CD14-positive monocyte (primary cell): ENCODE measurements around the gene SLC9A7. TPM values are rescaled to one million over a fixed set of nuclear protein-coding genes. Genes with fewer than 3 reads are reported as not detected.

ENCODE experiments used
- DNase-seq, 3 donors: peaks; one replicate each; pipeline ENCODE4 v3.0.0-alpha.2; 2011 to 2022
- H2AFZ ChIP-seq: 2 replicates; pipeline ENCODE4 v1.6.0; 2012; ENCODE audit warnings: mild to moderate bottlenecking, low read depth, low read length, inconsistent platforms; ENCODE audit not compliant: insufficient read depth, poor library complexity, severe bottlenecking
- H3K27ac ChIP-seq, 2 donors: 1 replicate in 1 of 2; 2 replicates in 1 of 2; pipeline ENCODE4 v1.5.1; 2012 to 2013; ENCODE audit warnings: low read length in 2 of 2, control low read depth in 1 of 2, inconsistent platforms in 1 of 2, low read depth in 1 of 2, mild to moderate bottlenecking in 1 of 2
- H3K27me3 ChIP-seq, 2 donors: one replicate each; pipeline versions ENCODE4 v1.6.0 to v1.6.1; 2011 to 2013; ENCODE audit warnings: low read length in 2 of 2; ENCODE audit not compliant: control insufficient read depth in 2 of 2, insufficient read depth in 2 of 2
- H3K36me3 ChIP-seq, 2 donors: replicated peaks in 1 of 2; 1 replicate in 1 of 2; 2 replicates in 1 of 2; pipeline versions ENCODE4 v1.5.1 to v1.6.1; 2012 to 2013; ENCODE audit warnings: low read length in 2 of 2, control low read depth in 1 of 2, inconsistent platforms in 1 of 2, mild to moderate bottlenecking in 1 of 2; ENCODE audit not compliant: insufficient read depth in 2 of 2, control insufficient read depth in 1 of 2
- H3K4me1 ChIP-seq, 2 donors: 1 replicate in 1 of 2; 2 replicates in 1 of 2; pipeline versions ENCODE4 v1.5.1 to v1.6.1; 2012 to 2013; ENCODE audit warnings: low read length in 2 of 2, control low read depth in 1 of 2, inconsistent platforms in 1 of 2, mild to moderate bottlenecking in 1 of 2, moderate library complexity in 1 of 2; ENCODE audit not compliant: insufficient read depth in 2 of 2, control insufficient read depth in 1 of 2
- H3K4me2 ChIP-seq: replicated peaks from 2 replicates; pipeline ENCODE3; 2012; ENCODE audit warnings: low read length, moderate library complexity, mild to moderate bottlenecking; ENCODE audit not compliant: poor library complexity, severe bottlenecking; ENCODE audit errors: extremely low read depth
- H3K4me3 ChIP-seq, 3 experiments: fragments of 200-600 bp in 1 of 3; sonication (generic) in 1 of 3; replicated peaks in 1 of 3; 1 replicate in 2 of 3; 2 replicates in 1 of 3; pipeline ENCODE4 v1.5.1; 2011 to 2013; ENCODE audit warnings: low read length in 3 of 3, mild to moderate bottlenecking in 3 of 3, control low read depth in 2 of 3, low read depth in 2 of 3, inconsistent platforms in 1 of 3, moderate library complexity in 1 of 3
- H3K79me2 ChIP-seq: 2 replicates; pipeline ENCODE4 v1.6.0; 2012; ENCODE audit warnings: mild to moderate bottlenecking, control low read depth, inconsistent platforms, low read length, moderate library complexity; ENCODE audit not compliant: insufficient read depth
- H3K9ac ChIP-seq: 2 replicates; pipeline ENCODE4 v1.6.0; 2017; ENCODE audit warnings: low read length, mild to moderate bottlenecking; ENCODE audit not compliant: insufficient read depth, poor library complexity, severe bottlenecking
- H3K9me3 ChIP-seq, 2 donors: replicated peaks in 1 of 2; 1 replicate in 1 of 2; 2 replicates in 1 of 2; pipeline versions ENCODE4 v1.5.1 to v1.6.1; 2012 to 2013; ENCODE audit warnings: low read length in 2 of 2, control low read depth in 1 of 2; ENCODE audit not compliant: control insufficient read depth in 1 of 2, insufficient read depth in 1 of 2
- H4K20me1 ChIP-seq: 2 replicates; pipeline ENCODE4 v1.6.0; 2012; ENCODE audit warnings: mild to moderate bottlenecking, low read length, control low read depth, moderate library complexity; ENCODE audit not compliant: insufficient read depth
- H3K27ac Mint-ChIP-seq, 7 donors: one replicate each; pipeline ENCODE4 v1.8.0; 2020; ENCODE audit warnings: mild to moderate bottlenecking in 7 of 7, mixed read lengths in 7 of 7, moderate library complexity in 6 of 7, inconsistent platforms in 2 of 7
- H3K27me3 Mint-ChIP-seq, 3 donors: one replicate each; pipeline ENCODE4 v1.8.0; 2021 to 2022; ENCODE audit warnings: low read depth in 3 of 3, mild to moderate bottlenecking in 3 of 3, mixed read lengths in 3 of 3, moderate library complexity in 3 of 3, inconsistent platforms in 1 of 3
- H3K36me3 Mint-ChIP-seq, 2 donors: one replicate each; pipeline ENCODE4 v1.8.0; 2020; ENCODE audit warnings: mixed read lengths in 2 of 2, inconsistent platforms in 1 of 2, mild to moderate bottlenecking in 1 of 2
- H3K4me1 Mint-ChIP-seq: one replicate; pipeline ENCODE4 v1.8.0; 2020; ENCODE audit warnings: mild to moderate bottlenecking, mixed read lengths
- H3K4me3 Mint-ChIP-seq, 2 donors: one replicate each; pipeline ENCODE4 v1.8.0; 2020; ENCODE audit warnings: mild to moderate bottlenecking in 2 of 2, mixed read lengths in 2 of 2, moderate library complexity in 1 of 2
- H3K9me3 Mint-ChIP-seq, 7 donors: one replicate each; pipeline ENCODE4 v1.8.0; 2020 to 2022; ENCODE audit warnings: mixed read lengths in 7 of 7, mild to moderate bottlenecking in 6 of 7, moderate library complexity in 6 of 7, inconsistent platforms in 2 of 7
- CTCF ChIP-seq: fragments of 200-600 bp; IDR thresholded peaks from one replicate; pipeline ENCODE4 v1.8.0; 2022; ENCODE audit warnings: antibody characterized with exemption, mild to moderate bottlenecking
- WGBS: methylation state at CpG from one replicate; pipeline ENCODE4 v1.1.5; 2013; ENCODE audit warnings: missing lambda C conversion rate; ENCODE audit not compliant: insufficient coverage; 5-methylcytosine and 5-hydroxymethylcytosine counted together
- intact Hi-C, 2 donors: fragments of 100-400 bp; cut with micrococcal nuclease; formaldehyde crosslinking; loops; one replicate each; pipeline versions ENCODE4 v1.15.0 to v1.15.1; 2023
- polyA plus RNA-seq, 3 donors: library from polyadenylated mRNA; depleted of rRNA in 1 of 3; unstranded in 2 of 3; stranded (reverse) in 1 of 3; fragments of 300-500 nt in 2 of 3; fragments of >200 nt in 1 of 3; fragmentation: Illumina TruSeq in 2 of 3; gene quantifications; 1 replicate in 2 of 3; 2 replicates in 1 of 3; pipeline ENCODE4 v1.2.3, GENCODE V29; 2012 to 2021

SLC9A7 gene
- polyA plus RNA-seq, 3 donors, result 0.73 to 2.0 (median 1.0) TPM

DNA sequence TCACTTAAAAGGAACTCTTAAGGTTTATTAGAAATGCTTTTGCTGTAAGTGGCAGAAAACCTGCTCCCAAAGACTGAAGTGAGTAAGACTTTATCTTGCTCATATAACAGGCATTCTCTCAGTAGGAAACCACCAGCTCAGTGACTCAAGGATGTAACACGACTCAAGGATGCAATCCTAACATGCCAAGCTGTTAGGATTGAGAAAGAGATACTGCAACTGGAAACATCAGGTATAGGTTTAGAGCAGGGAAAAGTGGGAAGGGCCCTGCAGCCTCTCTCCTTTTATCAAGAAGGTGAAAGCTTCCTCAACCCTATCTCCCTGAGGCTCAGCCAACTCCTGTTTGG is 11.9 kb upstream of the SLC9A7 start:
- Mint-ChIP-seq H3K36me3 (no peaks in the 10 kb centered on the region), H3K27me3 (peaks cover 0 to 2% (median 0%) of the 10 kb centered on the region in 3 donors), H3K4me3 (no peak overlapping the region), H3K4me1 (peaks cover 7% of the 10 kb centered on the region), H3K9me3 (peaks cover 0 to 1% (median 0%) of the 10 kb centered on the region in 7 donors), H3K27ac (no peak overlapping the region)
- H2AFZ ChIP-seq, result no peak overlapping the region
- no peak for TF ChIP-seq CTCF
- no peaks in the 10 kb centered on the region for H3K27me3 ChIP-seq
- no peaks in the 10 kb centered on the region for H4K20me1 ChIP-seq
- WGBS, result no CpG with 5 or more reads among the region's 1 CpG
- no peak overlapping the region for H3K4me2 ChIP-seq
- H3K27ac ChIP-seq, result no peak overlapping the region
- no peaks in the 10 kb centered on the region for H3K79me2 ChIP-seq
- H3K36me3 ChIP-seq, result no peaks in the 10 kb centered on the region
- no peak for DNase-seq
- H3K4me1 ChIP-seq, result peaks cover 4% of the 10 kb centered on the region in 2 donors
- no peak overlapping the region for H3K9ac ChIP-seq
- H3K9me3 ChIP-seq, result no peaks in the 10 kb centered on the region
- intact Hi-C loops, result no loop called here
- no peak overlapping the region for H3K4me3 ChIP-seq

GRCh38 chrX:46770000-46770816 is 11.3 kb upstream of the SLC9A7 start:
- Mint-ChIP-seq H3K9me3 (peaks cover 0 to under 1% (median 0%) of the 10 kb centered on the region in 7 donors), H3K27ac (no peak overlapping the region), H3K27me3 (peaks cover 0 to 2% (median 0%) of the 10 kb centered on the region in 3 donors), H3K4me3 (no peak overlapping the region), H3K36me3 (no peaks in the 10 kb centered on the region), H3K4me1 (peaks cover 7% of the 10 kb centered on the region)
- no peaks in the 10 kb centered on the region for H3K27me3 ChIP-seq
- TF ChIP-seq CTCF, result no peak
- intact Hi-C loops, result no loop called here
- no peak overlapping the region for H2AFZ ChIP-seq
- no peak overlapping the region for H3K4me3 ChIP-seq
- no peaks in the 10 kb centered on the region for H4K20me1 ChIP-seq
- peaks cover 4% of the 10 kb centered on the region in 2 donors for H3K4me1 ChIP-seq
- H3K9ac ChIP-seq, result no peak overlapping the region
- WGBS, result no CpG with 5 or more reads among the region's 4 CpGs
- no peak overlapping the region for H3K4me2 ChIP-seq
- H3K36me3 ChIP-seq, result no peaks in the 10 kb centered on the region
- no peaks in the 10 kb centered on the region for H3K79me2 ChIP-seq
- no peak for DNase-seq
- no peak overlapping the region for H3K27ac ChIP-seq
- H3K9me3 ChIP-seq, result no peaks in the 10 kb centered on the region
